ENCODE measurements around the gene SUN1.
A peak's percentile ranks its signal among the peaks of the same experiment; 100 is the strongest.
"Not testable (repeated sequence)": the region's sequence is repeated elsewhere in the genome, so short reads cannot be mapped to it uniquely, and the experiment has no call there.

SUN1 gene

DNA sequence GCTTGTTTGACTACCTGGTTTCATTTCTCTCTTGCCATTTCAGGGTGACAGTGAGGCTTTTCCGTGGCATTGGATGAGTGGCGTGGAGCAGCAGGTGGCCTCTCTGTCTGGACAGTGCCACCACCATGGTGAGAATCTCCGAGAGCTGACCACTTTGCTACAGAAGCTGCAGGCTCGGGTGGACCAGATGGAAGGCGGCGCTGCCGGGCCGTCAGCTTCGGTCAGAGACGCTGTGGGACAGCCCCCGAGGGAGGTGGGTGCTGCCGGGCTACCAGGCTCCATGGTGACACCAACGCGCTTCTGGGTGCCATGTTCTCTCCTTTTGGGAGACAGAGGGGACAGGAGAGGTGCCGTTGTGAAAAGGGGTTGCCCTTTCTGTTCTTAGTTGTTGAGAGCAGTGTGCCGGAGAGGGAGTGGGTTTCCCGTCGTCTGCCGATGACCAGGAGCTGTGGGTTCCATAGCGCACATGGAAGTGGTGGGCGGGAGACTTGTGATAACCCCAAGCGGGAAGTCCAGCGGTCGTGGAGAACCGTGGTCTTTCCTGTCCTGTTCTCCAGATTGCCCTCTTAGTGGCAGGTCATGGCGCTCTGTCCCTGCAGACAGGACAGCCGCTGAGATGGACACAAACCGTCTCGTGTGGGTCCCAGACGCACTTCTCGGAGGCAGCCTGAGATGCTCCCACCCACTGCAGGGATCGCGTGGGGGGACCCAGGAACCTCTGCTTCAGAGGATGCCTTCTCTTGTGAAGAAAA is 21.3 kb downstream of the SUN1 start:
- DNase-seq (ENCODE audit: extremely low read depth in 1 of 2, low read depth in 1 of 2) = no peak

- no peak for DNase-seq (ENCODE audit: extremely low read depth in 1 of 2, low read depth in 1 of 2)
Measured at GRCh38 chr7:854118-854775, 22.0 kb downstream of the SUN1 start.

GRCh38 chr7:855686-856369 is 23.6 kb downstream of the SUN1 start:
- no peak for DNase-seq (ENCODE audit: extremely low read depth in 1 of 2, low read depth in 1 of 2)

- no peak for DNase-seq (ENCODE audit: extremely low read depth in 1 of 2, low read depth in 1 of 2)
Measured at GRCh38 chr7:856444-857095, 24.3 kb downstream of the SUN1 start.

GRCh38 chr7:857661-858060 is 25.4 kb downstream of the SUN1 start:
- no peak for DNase-seq (ENCODE audit: extremely low read depth in 1 of 2, low read depth in 1 of 2)

- no peak for DNase-seq (ENCODE audit: extremely low read depth in 1 of 2, low read depth in 1 of 2)
Measured at GRCh38 chr7:859359-860030, 27.2 kb downstream of the SUN1 start.

DNA sequence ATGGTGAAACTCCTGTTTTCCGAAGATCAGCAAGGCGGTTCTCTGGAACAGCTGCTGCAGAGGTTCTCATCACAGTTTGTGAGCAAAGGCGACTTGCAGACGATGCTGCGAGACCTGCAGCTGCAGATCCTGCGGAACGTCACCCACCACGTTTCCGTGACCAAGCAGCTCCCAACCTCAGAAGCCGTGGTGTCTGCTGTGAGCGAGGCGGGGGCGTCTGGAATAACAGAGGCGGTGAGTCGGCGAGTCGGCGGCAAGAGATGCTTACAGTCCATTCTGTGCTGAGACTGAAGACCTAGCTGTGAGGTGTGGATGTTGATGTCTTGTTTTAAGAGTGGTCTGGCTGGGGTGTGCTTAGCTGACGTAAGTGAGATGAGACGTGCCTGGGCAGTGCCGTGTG is 27.9 kb downstream of the SUN1 start:
- DNase-seq (ENCODE audit: extremely low read depth in 1 of 2, low read depth in 1 of 2) = no peak

- no peak for DNase-seq (ENCODE audit: extremely low read depth in 1 of 2, low read depth in 1 of 2)
Measured at GRCh38 chr7:861222-861621, 28.9 kb downstream of the SUN1 start.

- no peak for DNase-seq (ENCODE audit: extremely low read depth in 1 of 2, low read depth in 1 of 2)
Measured at GRCh38 chr7:862157-862556, 29.9 kb downstream of the SUN1 start.

GRCh38 chr7:863106-863505 is 30.8 kb downstream of the SUN1 start:
- DNase-seq (ENCODE audit: extremely low read depth in 1 of 2, low read depth in 1 of 2) = no peak

GRCh38 chr7:865921-866320 is 33.6 kb downstream of the SUN1 start:
- DNase-seq (ENCODE audit: extremely low read depth in 1 of 2, low read depth in 1 of 2) = no peak

DNA sequence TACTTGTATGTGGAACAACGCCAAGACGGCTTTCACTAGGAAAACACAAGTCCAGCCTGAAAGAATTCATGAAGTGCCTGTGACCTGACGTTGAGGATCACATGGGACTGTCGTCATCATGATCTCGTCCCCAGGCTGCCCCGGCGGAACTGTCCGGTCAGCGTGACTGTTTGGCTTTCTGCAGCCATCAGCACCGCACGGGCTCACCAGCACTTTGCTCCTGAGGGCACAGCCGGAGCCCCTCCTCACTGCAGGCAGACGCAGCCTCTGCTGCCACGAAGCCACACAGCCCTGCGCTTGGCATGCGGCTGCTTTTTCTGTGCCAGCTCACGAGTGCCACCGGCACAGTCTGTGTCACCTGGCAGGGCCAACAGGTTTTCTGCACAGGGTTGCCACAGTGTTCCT is 34.7 kb downstream of the SUN1 start:
- DNase-seq (ENCODE audit: extremely low read depth in 1 of 2, low read depth in 1 of 2) = no peak

GRCh38 chr7:867406-868188 is 35.3 kb downstream of the SUN1 start:
- DNase-seq (ENCODE audit: extremely low read depth in 1 of 2, low read depth in 1 of 2) = no peak

GRCh38 chr7:868189-868486 is 35.9 kb downstream of the SUN1 start:
- DNase-seq (ENCODE audit: extremely low read depth in 1 of 2, low read depth in 1 of 2) = no peak

DNA sequence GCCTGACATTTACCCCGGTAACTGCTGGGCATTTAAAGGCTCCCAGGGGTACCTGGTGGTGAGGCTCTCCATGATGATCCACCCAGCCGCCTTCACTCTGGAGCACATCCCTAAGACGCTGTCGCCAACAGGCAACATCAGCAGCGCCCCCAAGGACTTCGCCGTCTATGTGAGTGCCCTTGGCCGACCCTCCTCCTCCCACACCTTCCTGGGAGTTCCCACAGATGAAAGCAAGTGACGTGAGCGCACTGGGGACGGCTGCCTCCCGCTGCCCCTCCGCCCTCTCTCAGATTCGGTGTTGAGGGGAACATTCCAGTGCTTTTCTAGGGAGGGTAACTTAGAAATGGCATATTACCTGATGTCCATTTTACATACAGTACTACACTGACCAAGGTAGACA is 37.1 kb downstream of the SUN1 start:
- no peak for DNase-seq (ENCODE audit: extremely low read depth in 1 of 2, low read depth in 1 of 2)

DNA sequence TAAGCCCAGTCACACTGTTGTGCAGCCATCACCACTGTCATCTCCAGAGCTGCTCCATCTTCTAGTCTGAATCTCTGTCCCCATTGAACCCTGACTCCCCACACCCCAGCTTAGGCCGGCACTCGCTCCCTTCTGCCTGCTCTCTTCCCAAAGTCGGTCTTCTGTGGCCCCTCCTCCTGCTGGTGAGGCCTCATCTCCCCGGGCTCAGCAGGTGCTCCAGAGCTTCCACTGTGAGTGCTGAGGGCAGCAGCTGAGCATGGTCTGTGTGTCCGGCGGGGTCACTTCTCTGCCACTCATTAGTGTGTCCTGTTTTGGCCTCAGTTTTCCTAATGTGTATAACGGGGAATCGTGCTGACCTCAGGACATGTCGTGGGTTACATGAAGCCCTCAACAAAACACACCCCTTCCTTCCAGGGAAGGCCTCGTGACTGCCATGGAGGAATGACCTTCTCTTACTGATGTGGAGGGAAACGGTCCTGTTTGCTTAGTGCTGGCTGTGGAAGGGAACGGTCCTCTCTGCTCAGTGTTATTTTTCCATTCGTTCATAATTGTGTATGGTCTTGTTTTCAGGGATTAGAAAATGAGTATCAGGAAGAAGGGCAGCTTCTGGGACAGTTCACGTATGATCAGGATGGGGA is 39.7 kb downstream of the SUN1 start:
- no peak for DNase-seq (ENCODE audit: extremely low read depth in 1 of 2, low read depth in 1 of 2)

GRCh38 chr7:872685-873084 is 40.4 kb downstream of the SUN1 start:
- DNase-seq (ENCODE audit: extremely low read depth in 1 of 2, low read depth in 1 of 2) = not testable (repeated sequence)

DNA sequence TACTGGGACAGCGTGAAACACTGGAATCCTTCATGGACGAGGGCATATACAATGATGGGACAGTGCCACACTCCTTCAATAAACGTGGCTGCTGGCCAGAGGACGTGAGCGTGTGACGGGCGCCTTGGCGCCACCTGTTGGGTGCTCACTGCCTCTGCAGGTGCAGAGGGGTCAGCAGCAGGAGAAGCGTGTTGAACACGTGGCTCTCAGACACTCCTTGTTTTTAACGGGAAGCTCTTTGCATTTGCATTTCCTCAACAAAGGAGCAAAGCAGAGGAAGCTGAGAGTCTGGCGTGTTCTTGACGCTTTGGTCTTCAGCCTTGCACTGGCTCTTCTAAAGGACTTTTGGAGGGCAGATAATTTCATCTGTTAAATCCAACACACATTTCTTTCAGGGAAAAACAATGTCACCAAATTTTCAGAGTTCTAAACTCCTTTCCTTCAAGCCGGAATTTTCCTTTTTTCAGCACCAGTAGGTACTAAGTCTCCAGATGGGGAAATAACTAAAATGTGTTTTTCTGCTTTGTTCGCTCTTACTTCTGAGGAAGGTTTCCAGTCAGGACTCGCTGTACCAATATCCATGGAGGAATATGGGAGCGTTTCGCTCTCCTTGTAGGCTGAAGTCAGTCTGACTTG is 41.2 kb downstream of the SUN1 start:
- DNase-seq (ENCODE audit: extremely low read depth in 1 of 2, low read depth in 1 of 2) = peak in 1 of 2 donors; percentile 45

DNA sequence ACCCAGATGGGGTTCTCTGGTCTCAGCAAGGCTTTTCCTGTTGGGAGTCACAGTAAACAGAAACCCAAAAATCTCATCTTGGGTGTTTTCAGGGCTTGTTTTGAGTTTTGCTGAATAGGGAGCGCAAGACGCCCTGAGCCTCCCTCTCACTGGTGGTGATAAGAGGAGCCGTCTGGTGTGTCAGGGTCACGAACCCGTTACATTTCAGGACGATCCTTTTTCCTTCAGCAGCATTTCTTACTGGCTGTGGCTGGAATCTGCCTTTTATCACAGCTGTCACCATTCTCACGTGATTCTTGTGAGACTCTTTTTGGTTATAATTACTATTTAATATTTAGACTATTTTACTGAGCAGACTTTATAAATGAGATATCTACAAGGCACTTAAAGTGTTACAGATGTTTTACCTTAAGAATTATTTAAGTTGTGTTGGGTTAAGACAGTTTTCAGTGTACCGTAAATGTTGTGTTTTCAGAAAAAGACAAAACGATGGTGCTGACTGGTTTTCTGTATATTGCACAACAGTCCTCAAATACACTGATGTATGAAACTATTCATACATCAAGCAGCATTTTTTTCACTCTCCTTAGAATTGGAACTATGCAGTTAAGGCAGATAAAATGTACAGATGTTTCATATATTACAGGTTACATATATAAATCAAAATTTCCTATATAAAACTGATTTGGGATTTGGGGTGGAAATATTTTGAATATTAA is 41.9 kb downstream of the SUN1 start:
- no peak for DNase-seq (ENCODE audit: extremely low read depth in 1 of 2, low read depth in 1 of 2)
